Measurements from ENCODE around the gene NNMT.

DNA sequence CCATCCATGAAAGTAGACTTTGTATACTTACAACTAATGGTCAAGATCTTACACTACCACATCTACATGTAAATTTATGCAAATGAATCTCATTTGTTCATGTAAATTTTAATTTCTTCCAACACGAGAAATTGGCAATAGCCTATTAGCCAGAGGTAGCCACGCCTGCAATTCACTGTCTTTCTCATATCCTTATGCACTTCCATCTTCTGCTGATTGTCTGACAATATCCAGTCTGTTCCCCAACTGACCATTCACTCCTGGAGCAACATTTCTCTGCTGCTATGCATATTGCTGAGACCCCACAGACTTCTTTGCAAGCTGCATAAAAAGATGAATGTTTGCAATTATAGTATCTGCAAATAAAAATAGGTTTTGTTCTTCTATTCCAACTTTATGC, 2.5 kb downstream of the NNMT start:
- TF ChIP-seq CREB1 (IDR thresholded peaks at IDR 0.05; ENCODE audit: low read depth) = no peak
- TF ChIP-seq, protein P1, sequence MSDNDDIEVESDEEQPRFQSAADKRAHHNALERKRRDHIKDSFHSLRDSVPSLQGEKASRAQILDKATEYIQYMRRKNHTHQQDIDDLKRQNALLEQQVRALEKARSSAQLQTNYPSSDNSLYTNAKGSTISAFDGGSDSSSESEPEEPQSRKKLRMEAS (IDR thresholded peaks at IDR 0.05) = no peak
- no peak for TF ChIP-seq TCF12 (IDR thresholded peaks at IDR 0.05; ENCODE audit: low read depth)
